OCI-LY7 (cell line): ENCODE measurements around the gene CDC42BPA.

ENCODE experiments used
- EZH2phosphoT487 ChIP-seq: fragments of 200-600 bp; sonication (generic); IDR thresholded peaks from 2 replicates; pipeline ENCODE4 v1.6.1; 2018; ENCODE audit warnings: low read depth, borderline replicate concordance, mild to moderate bottlenecking, mixed run types, antibody characterized with exemption, low read length, moderate library complexity, mixed read lengths
- TF ChIP-seq, protein P1 (sequence below): fragments of 200-600 bp; sonication (generic); conservative IDR thresholded peaks from 2 replicates; pipeline ENCODE4 v1.5.1; 2014; ENCODE audit warnings: mild to moderate bottlenecking, antibody characterized with exemption, low read length, moderate library complexity, mixed read lengths

DNA sequence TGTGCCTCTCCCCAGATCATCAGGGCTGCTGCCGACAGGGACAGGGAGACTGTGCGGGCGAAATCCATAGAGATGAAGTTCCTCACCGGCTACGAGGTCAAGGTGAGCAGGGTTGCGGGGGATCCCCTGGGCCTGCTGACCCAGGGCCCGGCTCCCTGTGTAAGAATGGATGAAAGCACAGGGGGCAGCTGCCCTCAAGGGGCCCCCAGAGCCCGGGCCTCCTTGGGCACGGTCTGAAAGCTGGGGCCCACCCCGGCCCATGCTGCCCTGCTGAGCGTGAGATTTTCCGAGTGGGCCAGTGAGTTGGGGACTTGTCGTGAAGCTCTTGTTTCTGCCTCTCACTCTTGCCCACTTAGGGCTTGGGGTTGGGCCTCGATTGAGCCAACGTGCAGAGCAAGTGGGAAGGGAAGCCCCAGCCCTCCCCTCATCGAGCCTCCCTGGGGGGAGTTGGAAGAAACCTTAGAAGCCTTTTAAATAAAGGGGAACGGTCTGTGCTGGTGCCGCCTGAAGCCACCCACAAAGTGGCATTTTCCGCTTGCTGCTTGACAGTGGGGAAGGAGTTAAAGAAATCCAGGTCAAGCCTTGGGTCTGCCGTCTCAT is 333.0 kb downstream of the CDC42BPA start:
- TF ChIP-seq, protein P1, sequence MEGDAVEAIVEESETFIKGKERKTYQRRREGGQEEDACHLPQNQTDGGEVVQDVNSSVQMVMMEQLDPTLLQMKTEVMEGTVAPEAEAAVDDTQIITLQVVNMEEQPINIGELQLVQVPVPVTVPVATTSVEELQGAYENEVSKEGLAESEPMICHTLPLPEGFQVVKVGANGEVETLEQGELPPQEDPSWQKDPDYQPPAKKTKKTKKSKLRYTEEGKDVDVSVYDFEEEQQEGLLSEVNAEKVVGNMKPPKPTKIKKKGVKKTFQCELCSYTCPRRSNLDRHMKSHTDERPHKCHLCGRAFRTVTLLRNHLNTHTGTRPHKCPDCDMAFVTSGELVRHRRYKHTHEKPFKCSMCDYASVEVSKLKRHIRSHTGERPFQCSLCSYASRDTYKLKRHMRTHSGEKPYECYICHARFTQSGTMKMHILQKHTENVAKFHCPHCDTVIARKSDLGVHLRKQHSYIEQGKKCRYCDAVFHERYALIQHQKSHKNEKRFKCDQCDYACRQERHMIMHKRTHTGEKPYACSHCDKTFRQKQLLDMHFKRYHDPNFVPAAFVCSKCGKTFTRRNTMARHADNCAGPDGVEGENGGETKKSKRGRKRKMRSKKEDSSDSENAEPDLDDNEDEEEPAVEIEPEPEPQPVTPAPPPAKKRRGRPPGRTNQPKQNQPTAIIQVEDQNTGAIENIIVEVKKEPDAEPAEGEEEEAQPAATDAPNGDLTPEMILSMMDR, result no peak
- no peak for TF ChIP-seq EZH2phosphoT487
